Stromal cell of bone marrow (primary cell): ENCODE measurements around the gene LEUTX.
A peak's percentile ranks its signal among the peaks of the same experiment; 100 is the strongest.

ENCODE experiments used
- DNase-seq: peaks from one replicate; pipeline ENCODE4 v3.0.0-alpha.2; 2012; ENCODE audit warnings: low read depth

LEUTX gene

DNA sequence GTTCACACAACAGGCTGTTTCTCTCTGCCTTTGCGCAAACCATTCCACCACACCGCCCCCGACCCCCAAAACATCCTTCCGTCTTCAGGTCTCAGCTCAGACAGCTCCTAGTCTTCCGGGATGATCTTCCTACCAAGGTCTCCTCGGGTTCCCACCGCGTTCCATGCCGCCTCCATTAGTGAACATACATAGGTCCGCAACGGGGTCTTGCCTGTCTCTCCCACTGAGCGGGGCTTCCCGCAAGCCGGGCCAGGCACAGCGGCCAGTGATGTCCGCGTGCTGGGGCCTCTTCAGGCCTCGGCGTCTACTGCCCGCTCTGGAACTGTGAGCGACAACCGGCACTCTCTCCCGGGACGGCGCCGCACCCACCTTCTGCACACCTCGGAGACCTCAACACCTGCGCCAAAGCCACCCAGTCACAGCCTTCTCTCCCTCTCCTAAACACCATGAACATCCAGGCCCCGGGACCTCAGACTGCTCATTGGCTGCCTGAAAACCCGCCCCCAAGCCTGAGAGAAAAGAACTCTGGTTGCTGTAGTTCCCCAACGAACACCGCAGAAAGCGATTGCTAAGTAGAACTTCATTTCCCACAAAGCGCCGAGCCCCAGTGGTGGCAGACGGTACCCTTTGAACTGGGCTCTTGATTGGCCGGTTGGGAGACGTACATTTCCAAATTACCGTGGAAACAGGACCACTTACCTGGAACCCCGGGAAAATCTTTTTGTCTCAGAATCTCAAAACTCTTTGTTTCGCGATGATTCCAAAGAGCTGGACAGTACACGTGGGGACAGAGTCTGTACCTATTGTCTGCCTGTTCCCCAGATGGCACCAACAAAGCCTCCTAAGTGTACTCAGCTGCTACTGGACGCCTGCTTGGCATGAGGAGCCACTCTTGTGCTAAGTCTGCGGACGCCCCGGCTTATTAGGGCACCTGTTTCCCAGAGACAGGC is 45.8 kb downstream of the LEUTX start:
- peak; percentile 91 for DNase-seq

DNA sequence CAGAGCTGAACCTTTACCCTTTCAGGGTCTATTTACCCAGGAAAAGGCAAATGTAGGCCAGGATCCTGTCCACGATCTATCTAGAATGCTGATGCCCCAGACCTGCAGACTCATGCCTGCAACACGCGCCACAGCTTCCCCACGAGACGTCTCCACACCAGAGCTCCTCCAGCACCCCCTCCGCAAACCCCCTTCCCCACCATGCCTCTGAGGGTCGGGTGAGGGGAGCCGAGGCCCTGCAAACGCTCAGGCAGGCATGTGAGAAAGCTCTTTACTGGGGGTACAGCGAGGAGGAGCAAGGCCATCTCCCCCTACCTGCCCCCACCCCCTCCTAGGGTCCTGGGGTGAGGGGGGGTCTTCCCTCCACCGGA is 46.4 kb downstream of the LEUTX start:
- DNase-seq = no peak

DNA sequence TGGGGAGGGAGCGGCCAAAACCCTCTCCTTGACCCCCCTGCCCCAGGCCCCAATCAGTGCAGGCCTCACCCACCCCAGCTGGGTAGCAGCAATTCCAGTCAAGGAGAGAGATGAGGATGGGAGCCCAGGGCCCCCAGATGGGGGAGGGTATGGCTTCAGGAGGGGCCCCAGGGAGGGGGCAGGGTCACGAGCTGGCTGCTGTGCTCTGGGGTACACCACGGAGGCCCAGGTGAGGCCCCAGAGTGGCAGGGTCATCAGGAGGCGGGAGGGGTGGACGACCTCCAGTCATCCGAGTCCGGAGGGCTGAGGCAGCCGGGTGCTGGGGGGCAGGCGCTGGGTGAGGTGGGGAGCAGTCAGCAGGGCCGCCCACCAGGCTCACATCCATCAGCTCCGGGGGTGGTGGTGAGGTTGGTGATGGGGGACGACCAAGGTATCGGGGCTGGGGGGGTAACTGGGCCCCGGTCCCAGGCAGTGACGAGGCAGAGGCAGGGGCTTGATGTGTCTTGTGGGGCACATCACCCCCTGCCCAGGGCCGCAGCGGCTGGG is 47.0 kb downstream of the LEUTX start:
- DNase-seq = no peak

DNA sequence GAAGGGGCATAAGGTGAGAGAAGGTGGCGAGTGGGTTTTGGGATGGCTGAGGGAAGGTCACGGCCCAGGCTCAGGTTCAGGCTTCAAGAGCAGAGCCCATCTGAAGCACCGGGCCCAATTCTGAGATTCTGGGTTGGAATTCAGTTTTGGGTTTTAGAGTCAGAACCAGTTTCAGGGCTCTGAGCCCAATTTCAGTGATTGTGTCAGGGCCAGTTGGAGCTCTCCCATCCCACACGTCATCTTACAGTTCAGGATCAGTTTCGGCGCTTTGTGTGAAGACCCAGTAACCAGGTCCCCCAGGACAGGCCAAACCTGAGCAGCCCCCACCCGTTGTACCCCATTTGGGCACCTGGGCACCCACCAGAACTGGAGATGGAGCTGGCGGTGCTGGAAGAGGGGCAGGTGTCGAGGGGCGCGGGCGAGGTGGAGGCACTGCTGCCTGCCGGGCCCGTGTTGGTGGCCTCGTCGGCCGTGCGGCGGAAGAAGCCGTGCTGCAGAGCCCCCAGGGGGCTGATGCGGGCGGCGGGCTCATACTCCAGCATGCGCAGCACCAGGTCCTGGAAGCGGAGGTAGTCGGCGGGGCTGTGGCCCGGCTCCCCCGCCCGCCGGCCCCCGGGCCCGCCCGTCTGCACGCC is 47.8 kb downstream of the LEUTX start:
- no peak for DNase-seq

DNA sequence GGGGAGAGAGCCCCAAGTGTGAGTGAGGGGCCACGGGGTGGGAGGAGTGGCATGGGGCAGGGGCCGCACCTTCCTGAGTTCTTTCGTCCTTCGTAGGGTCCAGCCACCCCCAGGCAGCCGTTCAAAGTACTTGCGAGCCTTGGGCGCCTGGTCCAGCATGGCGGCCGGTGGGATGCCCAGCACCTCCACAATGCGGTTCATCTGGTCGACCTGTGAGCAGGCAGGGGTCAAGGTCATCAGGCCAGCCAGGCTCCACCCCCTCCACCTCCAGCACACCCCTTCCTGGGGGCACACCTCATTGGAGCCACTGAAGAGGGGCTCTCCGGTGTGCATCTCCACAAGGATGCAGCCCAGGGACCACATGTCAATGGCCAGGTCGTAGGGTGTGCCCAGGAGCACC is 48.6 kb downstream of the LEUTX start:
- no peak for DNase-seq

DNA sequence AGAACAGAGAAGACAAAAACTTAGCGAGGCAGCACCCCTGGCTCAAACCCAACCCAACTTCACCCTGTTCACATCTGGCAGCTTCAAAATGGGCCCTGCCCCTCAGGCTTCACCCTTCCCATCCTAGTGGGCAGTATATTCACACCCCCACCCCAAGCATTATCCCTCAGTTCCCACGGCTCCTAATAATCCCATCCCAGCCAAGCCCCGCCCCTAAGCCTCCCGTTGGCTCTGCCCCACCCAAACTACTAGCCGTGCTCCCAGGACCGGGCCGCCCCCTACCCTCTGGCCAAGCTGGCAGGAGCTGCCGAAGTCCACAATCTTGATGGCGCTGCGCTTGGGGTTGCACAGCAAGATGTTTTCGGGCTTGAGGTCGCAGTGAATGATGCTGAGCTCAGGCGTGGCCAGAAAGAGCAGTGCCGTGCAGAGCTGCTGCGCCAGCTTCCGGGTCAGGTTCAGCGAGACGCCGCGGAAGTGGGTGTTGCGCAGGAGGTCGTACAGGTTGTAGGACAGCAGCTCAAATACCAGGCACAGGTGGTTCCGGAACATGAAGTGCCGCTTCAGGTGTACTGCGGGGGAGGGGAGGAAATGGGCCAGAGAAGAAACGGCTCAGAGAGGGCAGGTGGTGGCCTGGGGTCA is 49.5 kb downstream of the LEUTX start:
- DNase-seq = no peak

DNA sequence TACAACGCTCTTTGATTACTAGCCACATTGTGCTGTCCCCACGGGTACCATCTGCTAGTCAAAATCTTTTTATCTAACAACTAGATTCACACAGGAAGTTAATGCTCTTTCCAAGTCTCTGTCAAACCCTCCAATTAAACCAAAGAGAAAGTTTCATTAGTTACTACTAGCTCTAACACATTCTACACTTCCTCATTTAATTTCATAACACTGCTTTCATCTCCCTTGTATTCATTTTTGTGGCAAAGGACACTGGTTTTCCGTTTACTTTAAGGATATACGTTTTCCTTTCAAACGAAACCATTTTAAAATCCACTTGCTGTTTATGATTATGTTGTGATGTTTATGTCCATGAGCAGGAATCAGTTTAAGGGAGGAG is 50.0 kb downstream of the LEUTX start:
- DNase-seq = no peak

DNA sequence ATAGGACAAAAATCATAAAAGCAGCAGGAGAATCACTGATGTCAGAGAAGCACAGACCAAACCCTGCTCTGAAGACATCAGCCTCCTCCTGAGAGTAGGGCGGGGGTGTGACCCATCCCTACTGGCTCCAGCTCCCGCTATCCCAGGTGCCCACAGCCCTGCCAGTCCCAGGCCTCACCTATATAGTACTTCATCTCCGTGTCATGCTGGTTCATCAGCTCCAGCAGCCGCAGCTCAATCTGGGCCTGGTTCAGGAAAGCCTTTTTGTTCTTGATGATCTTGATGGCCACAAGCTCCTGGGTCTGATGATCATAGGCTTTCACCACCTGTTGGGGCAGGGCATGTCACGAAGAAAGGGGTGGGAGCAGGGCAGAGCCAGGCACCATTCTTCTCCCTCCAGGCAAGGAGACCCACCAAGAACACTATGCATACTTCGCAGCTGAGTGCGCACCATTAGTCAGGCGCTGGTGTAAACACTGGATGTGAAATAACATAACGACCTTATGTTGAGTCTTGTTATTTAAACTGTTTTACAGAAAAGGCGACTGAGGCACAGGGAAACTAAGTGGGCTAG is 51.1 kb downstream of the LEUTX start:
- no peak for DNase-seq

DNA sequence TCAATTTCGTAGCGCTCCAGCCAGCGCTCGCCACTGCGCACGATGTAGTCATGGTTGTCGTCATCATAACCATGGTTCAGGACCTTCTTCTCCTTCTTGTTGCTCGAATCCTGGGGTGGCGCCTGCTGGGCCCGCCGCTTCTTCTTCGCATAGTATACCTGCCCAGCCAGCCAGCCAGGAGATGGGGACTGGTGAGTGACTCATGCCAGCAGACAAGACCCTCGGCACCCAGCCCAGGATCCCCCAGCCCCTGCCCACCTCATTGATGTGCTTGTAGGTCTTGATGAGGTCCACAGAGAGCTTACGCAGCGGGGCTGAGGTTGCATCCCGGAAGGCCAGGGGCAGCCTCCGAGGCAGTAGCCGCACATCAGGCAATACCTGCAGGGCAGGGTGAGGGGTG is 51.8 kb downstream of the LEUTX start:
- no peak for DNase-seq

DNA sequence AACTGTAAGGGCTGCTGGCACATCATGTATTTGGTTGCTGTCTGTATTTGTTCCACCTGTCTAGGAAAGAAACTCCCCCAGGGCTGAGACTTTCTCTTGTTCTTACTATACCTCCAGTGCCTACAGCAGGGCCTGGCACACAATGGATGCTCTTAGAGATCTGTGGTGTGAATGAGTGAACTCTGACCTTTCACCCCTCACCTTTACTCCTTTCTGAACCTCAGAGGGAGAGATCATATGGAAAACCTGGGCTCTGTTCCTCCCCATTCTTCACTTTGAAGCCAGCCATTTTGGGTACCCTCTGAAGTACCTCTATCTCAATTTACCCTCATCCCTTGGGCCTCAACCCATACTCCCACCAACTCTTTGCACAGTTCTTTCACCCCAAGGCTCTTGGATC is 52.2 kb downstream of the LEUTX start:
- no peak for DNase-seq

DNA sequence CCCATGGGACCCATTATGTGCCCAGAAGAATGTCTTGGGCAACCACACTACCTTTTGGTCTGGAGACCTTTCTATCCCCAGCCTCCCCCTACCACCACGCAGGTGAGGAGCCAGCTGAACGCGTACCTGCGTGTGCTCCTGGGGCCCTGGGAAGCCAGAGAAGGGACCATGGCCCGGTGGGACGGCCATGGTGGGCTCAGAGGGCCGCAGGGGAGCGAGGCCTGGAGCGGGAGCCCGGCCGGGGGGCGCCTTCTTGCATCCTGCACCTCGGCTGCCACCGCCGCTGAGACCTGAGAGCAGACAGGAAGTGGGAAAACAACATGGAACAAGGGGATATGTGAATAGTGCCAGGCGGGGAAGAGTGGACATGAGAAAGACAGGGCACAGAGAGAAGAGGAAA is 53.0 kb downstream of the LEUTX start:
- no peak for DNase-seq

DNA sequence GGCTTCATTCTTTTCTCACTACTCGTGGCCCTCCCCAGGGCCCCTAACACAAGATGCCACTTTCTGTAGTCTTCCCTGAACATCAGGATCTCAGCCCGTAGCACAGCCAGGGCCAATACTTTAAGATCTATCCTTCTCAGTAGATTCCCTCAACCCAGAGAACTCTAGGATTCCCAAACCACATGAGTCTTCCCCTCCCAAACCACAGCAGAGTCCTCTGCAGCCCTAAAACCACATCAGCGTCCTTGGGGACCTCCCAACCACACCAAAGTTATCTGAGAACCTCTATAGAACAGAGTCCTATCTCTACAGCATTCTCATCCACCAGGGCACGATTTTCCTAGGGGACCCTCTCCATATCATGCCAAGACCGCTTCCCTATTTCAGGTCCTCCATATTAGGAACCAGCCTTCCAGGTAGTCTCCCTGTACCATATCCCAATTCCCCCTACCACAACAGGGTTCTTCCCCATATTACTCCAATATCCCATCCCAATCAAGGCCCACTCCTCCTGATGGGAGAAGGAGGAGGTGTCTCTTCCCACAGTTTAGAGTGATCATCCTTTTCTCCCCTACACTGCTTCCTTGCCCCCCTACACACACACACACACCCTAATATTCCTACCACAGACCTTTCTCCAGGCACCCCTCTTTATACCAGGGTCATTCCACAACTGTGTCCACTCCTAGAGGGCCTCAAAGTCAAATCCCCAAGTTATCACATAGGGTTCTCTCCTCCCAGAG is 53.9 kb downstream of the LEUTX start:
- DNase-seq = peak; percentile 28

DNA sequence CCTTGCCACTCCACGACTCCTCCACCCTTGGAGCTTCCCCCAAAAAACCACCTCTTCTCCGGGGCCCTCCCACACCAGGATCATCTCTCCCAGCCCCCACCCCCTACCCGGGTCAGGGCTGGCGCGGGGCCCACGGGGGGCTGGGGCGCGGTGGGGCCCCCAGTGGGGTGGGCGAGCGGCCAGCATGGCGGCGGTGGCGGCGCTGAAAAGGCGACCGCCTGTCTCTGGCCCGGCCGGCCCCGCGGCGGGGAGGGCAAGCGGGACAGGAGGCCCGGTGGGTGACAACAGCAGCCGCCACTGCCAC is 54.5 kb downstream of the LEUTX start:
- no peak for DNase-seq

DNA sequence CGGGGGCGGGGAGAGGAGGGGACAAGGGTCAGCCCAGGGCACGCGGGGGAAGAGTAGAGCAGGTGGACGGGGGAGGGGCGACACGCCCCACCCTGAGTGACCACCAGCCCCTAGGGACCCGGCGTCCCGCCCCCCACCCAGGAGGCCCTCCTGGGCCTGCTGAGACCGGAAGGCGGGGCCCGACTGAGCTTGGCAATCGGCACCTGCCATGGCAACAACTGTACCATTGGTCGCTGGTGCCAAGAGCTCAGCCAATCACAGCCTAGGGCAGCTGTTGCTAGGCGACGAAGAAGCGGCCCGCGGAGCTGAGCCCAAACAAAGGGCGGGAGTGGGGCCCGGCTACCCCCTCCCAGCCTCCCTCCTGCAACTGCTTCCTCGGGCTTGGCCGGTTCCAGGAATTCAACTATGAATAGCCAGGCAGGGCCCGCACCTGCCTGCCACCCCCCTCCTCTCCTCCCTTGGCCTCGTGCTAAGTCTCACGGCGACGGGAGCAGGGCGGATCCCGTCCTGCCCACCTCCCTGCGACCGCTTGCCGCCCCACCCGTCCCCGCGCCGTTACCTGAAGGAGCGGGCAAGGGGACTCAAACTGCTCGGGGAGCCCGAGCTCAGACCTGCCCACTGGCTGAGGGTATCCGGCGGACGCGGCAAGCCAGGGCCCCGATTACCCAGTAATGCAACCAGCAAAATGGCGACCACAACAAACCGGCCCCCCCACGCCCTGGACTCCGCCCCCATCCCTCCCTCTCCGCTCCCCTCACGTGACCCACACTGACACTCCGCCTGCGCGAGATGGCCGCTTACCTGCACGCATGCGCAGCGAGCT is 55.0 kb downstream of the LEUTX start, which contains the start of gene DYRK1B:
Gene DYRK1B (minus strand): TSS at position 699 of the 823 bp plus-strand sequence. CDS start 2,295 bp downstream, outside the sequence.
- peak; percentile 94 for DNase-seq

DNA sequence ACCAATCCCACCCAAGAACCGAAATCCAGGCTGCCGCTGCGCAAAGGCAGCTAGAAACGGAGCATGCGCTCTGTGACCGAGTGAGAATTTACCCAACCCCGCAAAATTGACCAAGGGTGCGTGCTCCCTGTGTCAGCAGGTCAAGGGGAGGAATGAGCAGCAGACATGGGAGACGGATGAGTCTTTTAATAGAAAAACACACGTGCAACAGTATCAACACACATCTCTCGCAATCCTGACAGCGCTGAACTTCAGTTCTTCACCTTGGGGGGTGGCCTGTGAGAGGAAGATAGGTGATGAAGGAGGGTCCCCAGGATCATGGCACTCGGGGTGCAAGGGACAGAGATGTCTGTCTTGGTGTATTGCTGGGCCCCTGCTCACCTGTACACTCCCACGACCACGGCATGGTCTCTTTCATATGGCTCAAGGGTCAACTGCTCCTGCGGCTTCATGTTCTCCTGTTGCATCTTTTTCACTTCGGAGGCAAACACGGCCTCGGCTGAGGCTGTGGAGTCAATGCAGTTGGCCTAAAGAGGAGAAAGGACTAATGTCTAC is 55.7 kb downstream of the LEUTX start:
- no peak for DNase-seq
